Measurements from ENCODE around the gene DRP2.
"Not testable (repeated sequence)": the region's sequence is repeated elsewhere in the genome, so short reads cannot be mapped to it uniquely, and the experiment has no call there.

Gene DRP2

DNA sequence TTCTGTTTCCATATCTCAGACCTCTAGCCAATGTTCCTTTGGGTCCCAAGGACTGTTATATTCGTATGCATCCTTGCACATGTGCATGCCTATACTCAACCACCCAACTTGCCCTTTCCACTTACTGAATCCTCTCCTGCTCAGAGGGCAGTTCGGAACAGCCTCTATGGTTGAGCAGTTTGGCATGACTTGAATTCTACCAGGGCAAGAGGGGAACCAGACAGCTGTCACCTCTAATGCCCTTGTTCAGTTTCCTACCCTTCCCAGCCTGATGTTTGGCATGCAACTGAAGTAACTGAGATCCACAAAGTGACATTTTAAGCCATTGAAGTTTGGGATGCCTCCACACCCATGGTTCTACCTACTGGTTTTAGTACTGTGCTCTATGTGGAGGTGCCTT is 17.5 kb downstream of the DRP2 start:
- no peak for DNase-seq

- no peak for DNase-seq
These were observed 21.9 kb downstream of the DRP2 start for GRCh38 chrX:101241531-101241930.

DNA sequence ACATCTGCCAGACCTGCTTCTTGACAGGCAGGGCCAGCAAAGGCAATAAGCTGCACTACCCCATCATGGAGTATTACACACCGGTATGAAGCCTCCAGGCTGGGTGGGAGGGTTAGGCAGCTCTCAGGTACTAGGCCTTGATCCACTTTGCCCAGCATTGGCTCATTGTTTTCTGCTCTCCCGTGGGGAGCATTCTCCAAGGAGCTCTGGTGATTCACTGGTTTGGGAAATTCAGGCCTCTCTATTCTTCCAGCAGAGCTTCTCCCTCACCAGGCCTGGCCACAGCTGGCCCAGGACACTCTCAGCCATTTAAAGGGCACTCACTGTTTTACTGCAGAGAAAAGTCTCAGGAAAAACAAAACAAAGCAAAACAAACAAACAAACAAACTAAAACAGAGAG is 33.0 kb downstream of the DRP2 start:
- DNase-seq, result no peak

DNA sequence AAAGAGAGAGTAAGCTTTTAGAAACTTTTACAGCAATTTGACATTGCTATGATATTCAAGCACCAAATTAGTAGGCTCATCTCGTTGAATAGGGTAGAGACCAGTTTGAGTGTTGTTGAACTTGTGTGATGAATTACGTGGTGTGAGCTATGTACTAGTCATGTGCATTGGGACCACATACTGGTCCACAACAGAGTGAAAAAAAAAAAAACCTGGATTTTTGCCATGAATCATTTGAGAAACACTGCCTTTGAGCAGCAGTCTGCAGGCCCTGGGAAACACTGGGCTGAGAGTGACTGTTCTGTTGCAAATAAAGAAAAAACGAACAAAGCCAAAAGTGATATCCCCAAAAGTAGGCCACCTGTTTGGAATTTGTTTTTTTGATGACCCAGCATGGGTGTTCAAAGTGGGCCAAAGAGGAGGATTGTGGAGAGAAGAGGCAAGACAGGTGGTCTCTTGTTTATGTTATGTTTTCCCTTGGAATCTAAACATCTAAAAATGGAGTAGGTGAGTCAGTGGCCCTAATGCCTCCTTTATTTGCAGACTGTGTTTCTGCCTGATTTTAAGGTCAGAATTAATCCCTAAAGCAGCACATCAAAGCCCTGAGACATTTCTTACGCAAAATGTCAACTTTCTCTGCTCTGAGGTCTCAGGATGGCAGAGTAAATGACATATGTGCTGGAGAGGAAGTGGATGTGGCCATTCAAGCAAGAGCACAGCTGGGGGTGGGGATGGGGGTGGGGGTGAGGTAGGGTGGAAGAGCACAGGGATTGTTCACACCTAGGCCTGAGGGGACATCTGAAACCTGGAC is 38.1 kb downstream of the DRP2 start:
- no peak for DNase-seq

DNA sequence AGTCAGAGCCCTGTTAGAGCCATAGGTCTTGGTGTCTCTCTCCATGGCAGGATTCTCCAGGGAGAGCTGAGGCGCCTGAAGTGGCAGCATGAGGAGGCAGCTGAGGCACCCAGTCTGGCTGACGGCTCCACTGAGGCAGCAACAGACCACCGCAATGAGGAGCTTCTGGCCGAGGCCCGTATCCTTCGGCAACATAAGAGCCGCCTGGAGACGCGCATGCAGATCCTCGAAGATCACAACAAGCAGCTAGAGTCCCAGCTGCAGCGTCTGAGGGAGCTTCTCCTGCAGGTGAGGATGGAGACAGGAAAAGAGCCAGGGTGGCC is 38.6 kb downstream of the DRP2 start:
- no peak for DNase-seq

DNA sequence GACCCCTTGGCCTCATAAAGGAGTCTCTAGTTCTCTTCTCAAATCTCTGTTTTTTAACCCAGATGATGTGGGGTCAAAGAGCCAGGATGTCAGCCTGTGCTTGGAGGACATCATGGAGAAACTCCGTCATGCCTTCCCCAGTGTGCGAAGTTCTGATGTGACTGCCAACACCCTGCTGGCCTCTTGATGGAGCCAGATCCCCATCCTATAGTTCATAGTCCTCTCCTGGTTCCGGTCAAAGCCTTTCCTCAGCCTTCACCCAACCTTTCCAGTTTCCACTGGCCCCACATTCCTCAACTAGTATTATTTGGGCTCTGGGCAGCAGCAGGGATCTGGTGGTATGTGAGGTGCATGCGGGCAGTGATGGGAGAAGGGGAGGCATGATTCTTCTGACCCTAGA is 40.8 kb downstream of the DRP2 start:
- no peak for DNase-seq

DNA sequence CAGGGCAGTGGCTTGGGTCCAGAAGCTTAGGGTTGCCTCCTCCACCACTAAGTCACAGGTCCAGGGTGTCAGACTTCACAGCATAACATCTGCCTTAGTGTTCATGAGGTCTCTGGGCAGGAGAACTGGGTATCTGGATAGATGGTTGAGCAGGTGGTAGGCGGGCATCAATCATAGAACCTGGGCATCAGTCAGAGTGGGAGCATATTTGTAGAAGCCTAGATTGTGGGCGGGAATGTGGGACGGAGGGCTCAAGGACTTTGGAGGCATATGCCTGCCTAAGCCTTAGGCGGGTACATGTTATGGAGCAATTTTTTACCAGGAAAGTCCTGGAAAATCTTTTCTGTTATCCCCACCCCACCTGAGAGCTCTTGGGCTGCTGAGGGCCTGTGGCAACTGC is 43.0 kb downstream of the DRP2 start:
- DNase-seq, result no peak

DNA sequence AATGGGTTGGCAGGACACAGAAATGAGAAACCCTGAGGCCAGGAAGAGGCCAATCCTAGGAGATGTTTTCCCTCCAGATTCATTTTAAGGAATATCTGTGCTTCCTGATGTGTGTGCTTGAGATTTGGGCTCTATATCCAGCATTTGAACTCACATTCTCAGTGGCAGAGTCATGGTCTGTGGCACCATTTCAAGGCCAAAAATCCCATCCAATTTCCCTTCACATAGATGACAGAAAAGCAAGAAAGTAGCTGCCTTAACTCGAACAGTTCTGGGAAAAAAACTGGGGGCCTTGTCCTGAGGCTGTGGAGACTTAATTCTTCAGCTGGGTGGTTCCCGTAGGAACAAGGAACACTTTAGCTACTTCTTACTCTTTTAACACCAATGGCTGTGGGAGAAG is 44.2 kb downstream of the DRP2 start:
- DNase-seq, result no peak

DNA sequence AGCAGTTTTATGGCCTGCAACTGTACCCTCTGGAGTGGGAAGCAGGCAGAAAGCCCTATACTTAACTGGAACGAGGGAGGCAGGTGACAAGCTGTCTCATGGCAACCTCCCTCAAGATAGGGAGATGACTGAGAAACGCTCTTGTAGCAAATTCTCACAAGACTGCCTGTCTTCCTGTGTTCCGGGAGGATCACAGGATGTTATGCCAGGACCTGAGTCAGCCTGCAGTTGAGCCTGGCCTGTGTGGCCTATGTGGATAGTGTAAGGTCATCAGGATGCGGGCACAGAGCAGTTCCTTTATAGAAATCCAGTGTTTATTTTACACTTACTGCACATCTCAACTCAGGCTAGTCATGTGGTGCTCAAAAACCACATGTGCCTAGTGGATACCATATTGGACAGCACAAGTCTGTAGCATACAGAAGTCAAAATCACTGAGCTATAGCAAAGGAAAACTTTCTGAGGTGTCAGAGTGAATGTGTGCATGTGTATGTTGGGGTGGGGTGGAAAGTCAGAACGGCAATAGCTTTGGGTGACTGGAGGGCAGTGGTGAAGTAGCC is 46.4 kb downstream of the DRP2 start:
- no peak for DNase-seq

DNA sequence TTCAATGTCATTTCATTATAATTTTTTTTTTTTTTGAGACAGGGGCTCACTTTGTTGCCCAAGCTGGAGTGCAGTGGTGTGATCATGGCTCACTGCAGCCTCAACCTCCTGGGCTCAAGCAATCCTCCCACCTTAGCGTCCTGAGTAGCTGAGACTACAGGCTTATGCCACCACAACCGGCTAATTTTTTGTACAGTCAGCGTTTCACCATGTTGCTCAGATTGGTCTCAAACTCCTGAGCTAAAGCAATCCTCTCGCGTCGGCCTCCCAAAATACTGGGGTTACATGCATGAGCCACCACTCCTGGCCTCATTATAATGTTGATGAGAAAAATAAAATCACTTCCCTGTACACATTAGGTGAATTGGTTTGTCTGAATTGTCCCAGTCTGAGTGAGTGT is 54.6 kb downstream of the DRP2 start:
- DNase-seq, result no peak

DNA sequence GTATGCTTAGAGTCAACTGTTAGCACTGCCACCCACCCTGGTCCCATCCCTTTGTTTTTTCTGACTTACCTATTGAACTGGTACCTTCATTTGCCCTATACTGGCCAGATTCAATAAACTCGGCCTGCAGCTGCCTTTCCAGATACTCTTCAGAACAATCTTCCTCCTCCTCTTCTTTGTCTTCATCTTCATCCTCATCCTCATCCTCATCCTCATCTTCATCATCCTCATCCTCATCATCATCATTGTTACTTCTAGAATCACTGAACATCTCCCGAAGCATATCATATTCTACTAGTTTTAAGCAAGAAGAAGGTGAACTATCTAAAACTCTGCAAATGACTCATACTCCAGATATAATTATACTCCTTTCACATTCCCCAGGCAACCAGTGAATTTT is 56.7 kb downstream of the DRP2 start:
- no peak for DNase-seq

DNA sequence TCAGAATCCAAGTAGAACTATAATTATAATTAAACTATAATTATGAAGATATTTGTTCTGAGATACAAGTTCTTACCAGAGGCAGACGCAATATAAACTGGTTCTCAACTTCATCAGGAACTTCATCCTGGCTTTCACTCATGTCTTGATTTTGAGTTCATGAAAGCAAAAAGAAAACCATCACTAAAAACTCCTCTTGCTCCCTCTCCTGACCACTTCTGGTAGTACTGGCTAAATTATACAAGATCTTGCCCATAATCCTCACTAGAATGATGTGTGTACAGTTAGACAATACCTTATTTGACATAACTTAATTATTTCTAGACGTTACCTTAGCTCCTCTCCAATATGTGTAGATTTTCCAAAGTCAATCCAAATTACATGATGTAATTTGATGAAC is 67.8 kb downstream of the DRP2 start:
- DNase-seq, result no peak

DNA sequence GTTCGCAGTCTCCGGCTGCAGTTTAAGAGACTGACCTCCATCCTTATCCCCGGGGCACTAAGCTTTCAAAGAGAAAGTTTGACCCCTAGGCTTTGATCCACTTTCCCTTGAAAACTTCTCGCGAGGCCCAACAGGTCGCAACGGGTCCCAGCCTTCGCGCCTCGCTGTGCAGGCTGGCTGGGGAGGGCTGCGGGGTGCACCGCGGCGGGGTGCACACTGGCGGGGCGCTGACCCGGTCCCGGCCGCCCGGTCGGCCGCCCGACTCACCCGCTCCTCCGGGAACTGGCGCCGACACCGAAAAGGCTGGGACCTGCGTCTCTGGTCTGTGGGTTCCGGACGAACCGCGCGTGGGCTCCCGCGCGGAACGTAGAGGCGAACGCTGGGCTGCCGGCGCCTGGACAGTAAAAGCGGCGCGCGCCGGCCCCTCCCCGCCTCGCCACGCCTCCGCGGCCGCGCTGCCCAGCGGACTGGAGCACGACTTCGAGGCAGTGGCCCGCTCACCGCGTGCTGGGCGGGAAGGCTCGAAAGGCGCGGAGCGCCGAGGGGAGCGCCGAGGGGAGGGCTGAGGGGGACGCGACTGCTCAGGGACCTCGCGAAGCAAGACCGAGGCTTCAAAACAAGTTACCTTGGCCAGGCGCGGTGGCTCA is 71.5 kb downstream of the DRP2 start, which contains the start of gene TAF7L:
TAF7L (minus strand) TSS at position 378 of the 647 bp plus-strand sequence. CDS start 3,791 bp downstream, outside the sequence.
- DNase-seq, result no peak

- DNase-seq, result not testable (repeated sequence)
These were observed 76.0 kb downstream of the DRP2 start for GRCh38 chrX:101295603-101296002.

GRCh38 chrX:101303790-101304189 is 84.2 kb downstream of the DRP2 start:
- DNase-seq, result no peak
